Neural progenitor cell (in vitro differentiated cells): Measurements from ENCODE around the gene CEP170B.
"Not testable (repeated sequence)": the region's sequence is repeated elsewhere in the genome, so short reads cannot be mapped to it uniquely, and the experiment has no call there.

Experiments used
- CTCF ChIP-seq: fragments of 200-600 bp; sonication (generic); IDR thresholded peaks from 2 replicates; pipeline ENCODE4 v1.5.1; 2017; ENCODE audit warnings: antibody characterized with exemption, mild to moderate bottlenecking
- EZH2 ChIP-seq: fragments of 200-600 bp; sonication (generic); IDR thresholded peaks from 2 replicates; pipeline ENCODE4 v1.6.1; 2017; ENCODE audit warnings: antibody characterized with exemption, mild to moderate bottlenecking, moderate library complexity
- EZH2phosphoT487 ChIP-seq: fragments of 200-600 bp; sonication (generic); IDR thresholded peaks from 2 replicates; pipeline ENCODE4 v1.6.1; 2017; ENCODE audit warnings: antibody characterized with exemption

- peak; percentile 57 for TF ChIP-seq EZH2
- TF ChIP-seq CTCF: not testable (repeated sequence)
- peak; percentile 68 for TF ChIP-seq EZH2phosphoT487
Measured at GRCh38 chr14:104904650-104905578, 39.8 kb downstream of the CEP170B start.
